Measurements from ENCODE around the gene PLD2.
"Not testable (repeated sequence)": the region's sequence is repeated elsewhere in the genome, so short reads cannot be mapped to it uniquely, and the experiment has no call there.

The PLD2 gene

GRCh38 chr17:4856271-4856936, 49.5 kb downstream of the PLD2 start:
- Histone ChIP-seq H3K9me3 (ENCODE audit: control insufficient read depth, insufficient read depth, low read length) (no peaks in the 10 kb centered on the region), H3K27ac (ENCODE audit: low read depth, low read length) (no peak overlapping the region), H3K4me2 (ENCODE audit: low read length) (no peak overlapping the region), H3K9me2 (replicated peaks; ENCODE audit: control insufficient read depth, low read length) (no peaks in the 10 kb centered on the region), H3K4me3 (ENCODE audit: low read length) (no peak overlapping the region), H3K27me3 (ENCODE audit: control insufficient read depth, low read length) (no peaks in the 10 kb centered on the region), H3K36me3 (ENCODE audit: control insufficient read depth, low read length) (no peaks in the 10 kb centered on the region; the same call in 1 of the 2 replicates), H3K4me1 (ENCODE audit: control insufficient read depth, low read length) (no peaks in the 10 kb centered on the region), H4K20me1 (ENCODE audit: control insufficient read depth, insufficient read depth, low read depth, low read length) (no peaks in the 10 kb centered on the region), H3K79me2 (ENCODE audit: control insufficient read depth, low read length) (peaks cover 5% of the 10 kb centered on the region), H3F3A (ENCODE audit: control insufficient read depth, insufficient read depth) (no peaks in the 10 kb centered on the region)
- TF ChIP-seq EZH2phosphoT487 (IDR thresholded peaks at IDR 0.05; ENCODE audit: borderline replicate concordance, low read length) = no peak
- TF ChIP-seq, protein P1, sequence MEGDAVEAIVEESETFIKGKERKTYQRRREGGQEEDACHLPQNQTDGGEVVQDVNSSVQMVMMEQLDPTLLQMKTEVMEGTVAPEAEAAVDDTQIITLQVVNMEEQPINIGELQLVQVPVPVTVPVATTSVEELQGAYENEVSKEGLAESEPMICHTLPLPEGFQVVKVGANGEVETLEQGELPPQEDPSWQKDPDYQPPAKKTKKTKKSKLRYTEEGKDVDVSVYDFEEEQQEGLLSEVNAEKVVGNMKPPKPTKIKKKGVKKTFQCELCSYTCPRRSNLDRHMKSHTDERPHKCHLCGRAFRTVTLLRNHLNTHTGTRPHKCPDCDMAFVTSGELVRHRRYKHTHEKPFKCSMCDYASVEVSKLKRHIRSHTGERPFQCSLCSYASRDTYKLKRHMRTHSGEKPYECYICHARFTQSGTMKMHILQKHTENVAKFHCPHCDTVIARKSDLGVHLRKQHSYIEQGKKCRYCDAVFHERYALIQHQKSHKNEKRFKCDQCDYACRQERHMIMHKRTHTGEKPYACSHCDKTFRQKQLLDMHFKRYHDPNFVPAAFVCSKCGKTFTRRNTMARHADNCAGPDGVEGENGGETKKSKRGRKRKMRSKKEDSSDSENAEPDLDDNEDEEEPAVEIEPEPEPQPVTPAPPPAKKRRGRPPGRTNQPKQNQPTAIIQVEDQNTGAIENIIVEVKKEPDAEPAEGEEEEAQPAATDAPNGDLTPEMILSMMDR (IDR thresholded peaks at IDR 0.05; ENCODE audit: low read depth, low read length, poor library complexity, severe bottlenecking) = no peak

- Histone ChIP-seq H3K9me3 (ENCODE audit: control insufficient read depth, insufficient read depth, low read length) (no peaks in the 10 kb centered on the region), H3K4me2 (ENCODE audit: low read length) (no peak overlapping the region), H3K27ac (ENCODE audit: low read depth, low read length) (no peak overlapping the region), H3K4me1 (ENCODE audit: control insufficient read depth, low read length) (no peaks in the 10 kb centered on the region), H3K4me3 (ENCODE audit: low read length) (no peak overlapping the region), H3K79me2 (ENCODE audit: control insufficient read depth, low read length) (peaks cover 2% of the 10 kb centered on the region; the same call in 1 of the 2 replicates), H3F3A (ENCODE audit: control insufficient read depth, insufficient read depth) (no peaks in the 10 kb centered on the region), H3K27me3 (ENCODE audit: control insufficient read depth, low read length) (no peaks in the 10 kb centered on the region), H4K20me1 (ENCODE audit: control insufficient read depth, insufficient read depth, low read depth, low read length) (no peaks in the 10 kb centered on the region), H3K9me2 (replicated peaks; ENCODE audit: control insufficient read depth, low read length) (no peaks in the 10 kb centered on the region), H3K36me3 (ENCODE audit: control insufficient read depth, low read length) (no peaks in the 10 kb centered on the region; the same call in 1 of the 2 replicates)
- TF ChIP-seq EZH2phosphoT487 (IDR thresholded peaks at IDR 0.05; ENCODE audit: borderline replicate concordance, low read length) = no peak
- TF ChIP-seq, protein P1 (IDR thresholded peaks at IDR 0.05; ENCODE audit: low read depth, low read length, poor library complexity, severe bottlenecking) = no peak
Observed at GRCh38 chr17:4856937-4857314, 50.0 kb downstream of the PLD2 start.

DNA sequence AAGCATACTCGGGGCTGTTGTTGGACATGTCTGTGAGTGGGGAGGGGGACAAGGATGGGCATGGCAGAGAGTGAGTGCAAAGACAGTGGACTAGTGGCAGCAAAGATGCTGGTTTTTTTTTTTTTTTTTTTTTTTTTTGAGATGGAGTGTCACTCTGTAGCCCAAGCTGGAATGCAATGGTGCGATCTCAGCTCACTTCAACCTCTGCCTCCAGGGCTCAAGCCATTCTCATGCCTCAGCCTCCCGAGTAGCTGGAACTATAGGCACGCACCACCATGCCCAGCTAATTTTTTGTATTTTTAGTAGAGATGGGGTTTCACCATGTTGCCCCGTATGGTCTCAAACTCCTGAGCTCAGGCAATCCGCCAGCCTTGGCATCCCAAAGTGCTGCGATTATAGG, 50.4 kb downstream of the PLD2 start:
- not testable (repeated sequence) for H3K79me2 ChIP-seq (ENCODE audit: control insufficient read depth, low read length); H3K4me3 ChIP-seq (ENCODE audit: low read length); H3K9me2 ChIP-seq (replicated peaks; ENCODE audit: control insufficient read depth, low read length); H3K9me3 ChIP-seq (ENCODE audit: control insufficient read depth, insufficient read depth, low read length); H3K27ac ChIP-seq (ENCODE audit: low read depth, low read length); H3K27me3 ChIP-seq (ENCODE audit: control insufficient read depth, low read length); H3K4me2 ChIP-seq (ENCODE audit: low read length); H3F3A ChIP-seq (ENCODE audit: control insufficient read depth, insufficient read depth); H3K4me1 ChIP-seq (ENCODE audit: control insufficient read depth, low read length); H3K36me3 ChIP-seq (ENCODE audit: control insufficient read depth, low read length); H4K20me1 ChIP-seq (ENCODE audit: control insufficient read depth, insufficient read depth, low read depth, low read length)

- no peaks in the 10 kb centered on the region for H3K9me3 ChIP-seq (ENCODE audit: control insufficient read depth, insufficient read depth, low read length)
- H3K27ac ChIP-seq (ENCODE audit: low read depth, low read length) = no peak overlapping the region
- 0 out of 2 replicates have a peak, but pooled peaks cover 2% of the 10 kb centered on the region for H3K79me2 ChIP-seq (ENCODE audit: control insufficient read depth, low read length)
- H3K4me3 ChIP-seq (ENCODE audit: low read length) = no peak overlapping the region
- no peak overlapping the region for H3K4me2 ChIP-seq (ENCODE audit: low read length)
- no peaks in the 10 kb centered on the region for H4K20me1 ChIP-seq (ENCODE audit: control insufficient read depth, insufficient read depth, low read depth, low read length)
- H3K27me3 ChIP-seq (ENCODE audit: control insufficient read depth, low read length) = no peaks in the 10 kb centered on the region
- H3K9me2 ChIP-seq (replicated peaks; ENCODE audit: control insufficient read depth, low read length) = no peaks in the 10 kb centered on the region
- no peaks in the 10 kb centered on the region; the same call in 1 of the 2 replicates for H3K36me3 ChIP-seq (ENCODE audit: control insufficient read depth, low read length)
- H3K4me1 ChIP-seq (ENCODE audit: control insufficient read depth, low read length) = no peaks in the 10 kb centered on the region
- no peaks in the 10 kb centered on the region for H3F3A ChIP-seq (ENCODE audit: control insufficient read depth, insufficient read depth)
- TF ChIP-seq, protein P1 (IDR thresholded peaks at IDR 0.05; ENCODE audit: low read depth, low read length, poor library complexity, severe bottlenecking) = no peak
- TF ChIP-seq EZH2phosphoT487 (IDR thresholded peaks at IDR 0.05; ENCODE audit: borderline replicate concordance, low read length) = no peak
Observed at GRCh38 chr17:4858068-4858881, 51.3 kb downstream of the PLD2 start.

Measured in DOHH2 (cell line).